CD4-positive, alpha-beta T cell treated with Interleukin-1 beta for 1 hour (primary cell): Measurements from ENCODE around the gene NIF3L1.
A peak's percentile ranks its signal among the peaks of the same experiment; 100 is the strongest.
"Not testable (repeated sequence)": the region's sequence is repeated elsewhere in the genome, so short reads cannot be mapped to it uniquely, and the experiment has no call there.

Experiments used
- DNase-seq, 2 donors: peaks; one replicate each; pipeline ENCODE4 v3.0.0-alpha.2; 2020 to 2022

NIF3L1 gene

GRCh38 chr2:200877443-200877842 lies 11.7 kb upstream of the NIF3L1 start:
- DNase-seq: no peak

GRCh38 chr2:200878289-200878880 lies 10.8 kb upstream of the NIF3L1 start:
- DNase-seq: no peak

- not testable (repeated sequence) for DNase-seq
These were observed 7.4 kb upstream of the NIF3L1 start for GRCh38 chr2:200881715-200882249.

GRCh38 chr2:200899482-200899881 lies 10.3 kb downstream of the NIF3L1 start:
- no peak for DNase-seq

- DNase-seq: peak; percentile 77 to 86
These were observed 12.4 kb downstream of the NIF3L1 start for GRCh38 chr2:200901459-200902072.

GRCh38 chr2:200905618-200906296 lies 16.6 kb downstream of the NIF3L1 start:
- DNase-seq: peak; percentile 57 to 59

GRCh38 chr2:200909958-200910357 lies 20.8 kb downstream of the NIF3L1 start:
- DNase-seq: no peak

GRCh38 chr2:200913654-200914053 lies 24.5 kb downstream of the NIF3L1 start:
- no peak for DNase-seq

- DNase-seq: no peak
These were observed 33.3 kb downstream of the NIF3L1 start for GRCh38 chr2:200922439-200922838.

- no peak for DNase-seq
These were observed 40.4 kb downstream of the NIF3L1 start for GRCh38 chr2:200929334-200930249.

GRCh38 chr2:200930947-200931626 lies 41.9 kb downstream of the NIF3L1 start:
- no peak for DNase-seq

GRCh38 chr2:200939832-200940231 lies 50.7 kb downstream of the NIF3L1 start:
- DNase-seq: no peak

GRCh38 chr2:200943527-200944105 lies 54.4 kb downstream of the NIF3L1 start:
- DNase-seq: no peak

GRCh38 chr2:200944467-200945394 lies 55.6 kb downstream of the NIF3L1 start:
- DNase-seq: no peak

GRCh38 chr2:200945395-200945729 lies 56.2 kb downstream of the NIF3L1 start:
- no peak for DNase-seq

GRCh38 chr2:200950378-200950777 lies 61.2 kb downstream of the NIF3L1 start:
- DNase-seq: no peak
